Loucy (cell line): ENCODE measurements around the gene ZNF22.
A peak's percentile ranks its signal among the peaks of the same experiment; 100 is the strongest.

ENCODE experiments used
- EZH2phosphoT487 ChIP-seq: fragments of 200-600 bp; IDR thresholded peaks from 2 replicates; pipeline ENCODE4 v1.6.1; 2018; ENCODE audit warnings: antibody characterized with exemption, mild to moderate bottlenecking, moderate library complexity, borderline replicate concordance
- TF ChIP-seq, protein P1 (sequence below): fragments of 200-600 bp; sonication (generic); conservative IDR thresholded peaks from 2 replicates; pipeline ENCODE4 v1.5.1; 2014; ENCODE audit warnings: mild to moderate bottlenecking, antibody characterized with exemption, low read length

- TF ChIP-seq, protein P1, sequence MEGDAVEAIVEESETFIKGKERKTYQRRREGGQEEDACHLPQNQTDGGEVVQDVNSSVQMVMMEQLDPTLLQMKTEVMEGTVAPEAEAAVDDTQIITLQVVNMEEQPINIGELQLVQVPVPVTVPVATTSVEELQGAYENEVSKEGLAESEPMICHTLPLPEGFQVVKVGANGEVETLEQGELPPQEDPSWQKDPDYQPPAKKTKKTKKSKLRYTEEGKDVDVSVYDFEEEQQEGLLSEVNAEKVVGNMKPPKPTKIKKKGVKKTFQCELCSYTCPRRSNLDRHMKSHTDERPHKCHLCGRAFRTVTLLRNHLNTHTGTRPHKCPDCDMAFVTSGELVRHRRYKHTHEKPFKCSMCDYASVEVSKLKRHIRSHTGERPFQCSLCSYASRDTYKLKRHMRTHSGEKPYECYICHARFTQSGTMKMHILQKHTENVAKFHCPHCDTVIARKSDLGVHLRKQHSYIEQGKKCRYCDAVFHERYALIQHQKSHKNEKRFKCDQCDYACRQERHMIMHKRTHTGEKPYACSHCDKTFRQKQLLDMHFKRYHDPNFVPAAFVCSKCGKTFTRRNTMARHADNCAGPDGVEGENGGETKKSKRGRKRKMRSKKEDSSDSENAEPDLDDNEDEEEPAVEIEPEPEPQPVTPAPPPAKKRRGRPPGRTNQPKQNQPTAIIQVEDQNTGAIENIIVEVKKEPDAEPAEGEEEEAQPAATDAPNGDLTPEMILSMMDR, result peak; percentile 22; the same call in 1 of the 2 replicates
- TF ChIP-seq EZH2phosphoT487, result no peak
Measured at GRCh38 chr10:45001381-45002148, 842 bp downstream of the ZNF22 start.
